NCI-H2107 (cell line): ENCODE data around the gene DRC3.

ENCODE experiments used
- DNase-seq: peaks from one replicate; lab custom pipeline; 2025; lab: John Stamatoyannopoulos, UW

The DRC3 gene

GRCh38 chr17:17970699-17971430, 1.8 kb upstream of the DRC3 start:
- no peak for DNase-seq

- no peak for DNase-seq
Observed at GRCh38 chr17:17971431-17972125, 1.1 kb upstream of the DRC3 start.

- DNase-seq: no peak
Observed at GRCh38 chr17:17972952-17973254, 241 bp downstream of the DRC3 start.

GRCh38 chr17:17975436-17975835, 2.8 kb downstream of the DRC3 start:
- no peak for DNase-seq

- no peak for DNase-seq
Observed at GRCh38 chr17:17976931-17977570, 4.4 kb downstream of the DRC3 start.

DNA sequence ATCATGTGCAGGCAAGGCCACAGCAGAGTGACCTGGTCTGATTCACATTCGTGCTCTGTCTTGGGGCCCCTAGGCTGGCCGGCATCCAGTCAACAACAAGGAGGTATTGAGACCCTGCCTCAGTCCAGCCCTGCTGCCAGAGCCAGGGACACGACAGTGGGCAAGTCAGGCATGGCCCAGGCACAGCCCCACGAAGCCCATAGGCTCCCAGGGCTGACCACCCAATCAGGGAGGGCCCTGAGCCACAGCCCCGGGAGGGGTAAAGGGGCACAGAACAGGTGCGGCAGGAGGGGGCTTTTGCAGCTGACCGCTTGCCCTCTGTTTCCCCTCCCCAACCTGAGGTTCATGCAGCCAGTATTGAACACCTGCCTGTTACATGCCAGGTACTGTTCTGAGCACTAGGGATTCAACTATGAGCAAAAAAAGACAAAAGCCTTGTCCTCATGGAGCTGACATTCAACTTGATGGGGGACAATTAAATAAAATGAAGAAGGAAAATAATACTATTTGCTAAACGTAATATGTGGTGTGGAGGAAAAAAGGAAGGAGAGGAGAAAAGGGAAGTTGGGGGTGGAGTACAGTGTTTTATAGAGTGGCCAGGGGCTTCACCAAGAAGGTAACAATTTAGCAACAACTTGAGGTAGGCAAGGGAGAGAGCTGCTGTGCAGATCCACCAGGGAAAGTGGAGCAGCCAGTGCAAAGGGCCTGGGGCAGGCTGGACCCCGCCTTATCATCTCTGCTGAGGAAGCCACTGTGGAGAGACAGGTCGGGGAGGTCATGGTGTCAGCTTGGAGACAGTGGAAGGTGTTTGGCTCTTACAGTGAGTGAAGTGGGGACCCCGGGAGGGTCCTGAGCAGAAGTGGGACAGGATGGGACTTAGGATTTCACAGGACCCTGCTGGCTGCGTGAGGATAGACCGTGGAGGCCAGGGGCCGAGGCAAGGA, 6.1 kb downstream of the DRC3 start:
- DNase-seq: no peak

- no peak for DNase-seq
Observed at GRCh38 chr17:17979778-17980177, 7.1 kb downstream of the DRC3 start.

- no peak for DNase-seq
Observed at GRCh38 chr17:17981330-17981729, 8.7 kb downstream of the DRC3 start.

- no peak for DNase-seq
Observed at GRCh38 chr17:17982801-17983200, 10.1 kb downstream of the DRC3 start.

DNA sequence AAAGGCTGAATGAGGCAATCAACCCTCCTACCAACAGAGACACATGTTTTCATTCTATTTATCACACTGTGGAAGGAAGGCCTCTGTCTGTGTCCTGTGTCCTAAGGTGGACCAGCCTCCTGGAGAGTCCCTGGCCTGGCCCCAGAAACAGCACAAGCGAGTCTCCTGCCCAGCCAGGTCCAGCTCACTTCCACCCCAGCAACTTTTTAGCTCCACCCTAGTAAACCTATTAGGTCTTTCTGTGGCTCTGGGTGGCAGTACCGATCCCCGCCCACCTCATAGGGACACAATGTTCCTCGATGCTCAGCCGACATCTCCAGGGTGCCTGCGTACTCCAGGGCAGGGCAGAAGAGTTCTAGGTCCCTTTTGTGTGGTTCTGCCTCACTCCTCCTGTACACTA, 10.7 kb downstream of the DRC3 start:
- DNase-seq: no peak

DNA sequence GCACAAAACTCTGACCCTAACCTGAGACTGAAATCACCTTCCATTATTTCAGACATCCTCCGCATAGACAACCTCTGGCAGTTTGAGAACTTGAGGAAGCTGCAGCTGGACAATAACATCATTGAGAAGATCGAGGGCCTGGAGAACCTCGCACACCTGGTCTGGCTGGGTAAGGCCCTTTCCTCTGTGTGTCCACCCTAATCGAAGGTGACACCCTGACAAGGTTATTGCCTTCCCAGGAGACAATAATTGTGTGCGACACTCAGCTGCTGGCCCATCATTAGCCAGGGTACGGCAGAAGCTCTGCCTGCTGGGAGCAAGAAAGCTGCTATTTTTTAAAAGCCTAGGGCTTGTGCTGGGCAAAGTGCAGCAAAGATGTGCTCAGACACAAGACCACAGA, 11.1 kb downstream of the DRC3 start:
- DNase-seq: no peak

- DNase-seq: no peak
Observed at GRCh38 chr17:17985153-17985552, 12.5 kb downstream of the DRC3 start.

DNA sequence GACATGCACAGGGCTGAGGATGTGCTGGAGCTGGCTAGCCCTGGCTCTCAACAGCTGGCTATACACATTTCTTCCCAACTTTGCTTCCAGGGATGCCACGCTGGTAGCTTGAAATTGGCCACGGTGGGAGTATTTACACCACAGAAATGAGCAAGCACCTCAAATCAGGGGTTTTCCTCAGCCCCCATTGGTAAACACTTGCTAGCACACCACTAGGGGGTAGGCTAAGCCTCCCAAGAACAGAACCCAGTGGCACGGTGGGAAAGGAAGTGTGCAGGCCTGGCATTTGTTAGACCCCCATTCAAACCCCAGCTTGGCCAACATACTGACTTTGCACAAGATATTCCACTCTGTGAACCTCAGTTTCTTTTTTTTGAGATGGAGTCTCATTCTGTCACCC, 12.9 kb downstream of the DRC3 start:
- no peak for DNase-seq

GRCh38 chr17:17987187-17987896, 14.7 kb downstream of the DRC3 start:
- no peak for DNase-seq

- no peak for DNase-seq
Observed at GRCh38 chr17:17987901-17988300, 15.2 kb downstream of the DRC3 start.

- no peak for DNase-seq
Observed at GRCh38 chr17:17988427-17988945, 15.8 kb downstream of the DRC3 start.

DNA sequence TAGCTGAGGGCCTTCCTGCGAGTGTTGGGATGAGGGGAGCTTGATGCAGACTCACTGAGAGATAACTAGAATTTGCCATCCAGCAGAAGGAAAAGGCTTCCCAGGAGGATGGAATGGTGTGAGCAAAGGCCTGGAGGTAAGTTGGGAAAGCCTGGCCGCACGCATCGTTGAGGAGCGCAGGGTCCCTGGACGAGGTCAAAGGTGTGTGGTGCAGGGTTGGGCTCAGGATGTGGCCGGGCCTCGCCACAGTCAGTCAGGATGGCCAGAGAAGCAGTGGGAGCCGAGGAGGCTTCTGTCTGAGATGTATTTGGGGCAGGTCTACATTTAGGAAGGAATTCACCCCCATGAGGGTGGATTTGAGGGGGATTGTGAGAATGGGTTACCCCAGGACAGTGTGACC, 16.4 kb downstream of the DRC3 start:
- DNase-seq: no peak

- no peak for DNase-seq
Observed at GRCh38 chr17:17989618-17990017, 17.0 kb downstream of the DRC3 start.

- DNase-seq: no peak
Observed at GRCh38 chr17:17990282-17990681, 17.6 kb downstream of the DRC3 start.

DNA sequence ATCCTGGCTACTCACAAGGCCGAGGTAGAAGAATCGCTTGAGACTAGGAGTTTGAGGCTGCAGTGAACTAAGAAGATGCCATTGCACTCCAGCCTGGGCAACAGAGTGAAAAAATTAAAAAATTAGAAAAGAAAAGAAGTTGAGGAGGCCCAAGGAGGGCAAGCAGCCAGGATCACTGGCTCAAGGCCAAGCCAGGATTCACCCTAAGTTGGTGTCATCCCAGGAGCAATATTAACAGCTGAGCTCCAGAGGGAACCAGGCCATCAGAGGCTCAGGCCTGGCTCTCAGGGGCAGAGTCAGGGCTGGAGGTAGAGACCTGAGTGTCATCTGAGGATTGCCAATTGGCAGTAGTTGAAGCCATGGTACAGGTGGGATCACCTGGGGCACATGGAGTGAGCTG, 20.7 kb downstream of the DRC3 start:
- no peak for DNase-seq

DNA sequence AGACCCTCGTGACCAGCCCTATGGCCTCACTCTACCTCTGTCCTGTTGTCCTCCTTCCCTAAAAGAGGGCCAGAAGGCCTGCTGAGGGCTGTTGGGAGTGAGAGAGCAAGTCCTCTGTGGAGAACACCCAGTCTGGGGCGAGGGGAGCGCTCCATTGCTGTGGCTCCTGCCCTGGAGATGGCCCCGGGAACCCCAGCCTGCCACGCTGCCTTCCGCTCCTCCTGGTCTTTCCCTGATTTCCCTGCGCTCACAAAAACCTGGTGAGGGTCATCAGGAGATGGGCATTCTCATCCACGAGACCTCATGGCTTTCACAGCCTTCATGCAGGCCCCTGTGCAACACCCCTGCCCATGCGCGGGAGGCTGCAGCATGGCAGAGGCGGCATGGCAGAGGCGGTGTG, 21.2 kb downstream of the DRC3 start:
- no peak for DNase-seq
